Mesothelial cell of epicardium (in vitro differentiated cells): ENCODE results near the gene CADM4. TPM values are rescaled to one million over a fixed set of nuclear protein-coding genes. Genes with fewer than 3 reads are reported as not detected.

ENCODE experiments used
- DNase-seq, 2 experiments: peaks; one replicate each; pipeline ENCODE4 v3.0.0; 2021; ENCODE audit warnings: low spot score in 2 of 2; ENCODE audit not compliant: unreplicated experiment in 2 of 2
- H3K27ac Mint-ChIP-seq: 2 replicates; pipeline ENCODE4 v1.8.0; 2021; ENCODE audit warnings: mixed read lengths
- H3K27me3 Mint-ChIP-seq: 2 replicates; pipeline ENCODE4 v1.8.0; 2021; ENCODE audit warnings: low read depth, mixed read lengths
- H3K36me3 Mint-ChIP-seq: 2 replicates; pipeline ENCODE4 v1.8.0; 2021; ENCODE audit warnings: mixed read lengths
- H3K4me1 Mint-ChIP-seq: 2 replicates; pipeline ENCODE4 v1.8.0; 2021; ENCODE audit warnings: mixed read lengths
- H3K4me3 Mint-ChIP-seq: 2 replicates; pipeline ENCODE4 v1.8.0; 2021; ENCODE audit warnings: mild to moderate bottlenecking, moderate library complexity, mixed read lengths
- H3K9me3 Mint-ChIP-seq: 2 replicates; pipeline ENCODE4 v1.8.0; 2021; ENCODE audit warnings: mixed read lengths
- CTCF ChIP-seq: fragments of 200-600 bp; sonication (generic); IDR thresholded peaks from one replicate; pipeline ENCODE4 v1.5.0; 2021; ENCODE audit warnings: antibody characterized with exemption; ENCODE audit not compliant: unreplicated experiment
- total RNA-seq: library from RNA; stranded (reverse); gene quantifications from 3 replicates; pipeline ENCODE4 v1.2.1, GENCODE V29; 2021

CADM4 gene
- total RNA-seq, 1 donor from 2014 or later: 47.1 TPM

GRCh38 chr19:43660301-43660970 is 20.8 kb upstream of the CADM4 start:
- Mint-ChIP-seq H3K4me1 (no peaks in the 10 kb centered on the region), H3K27me3 (no peaks in the 10 kb centered on the region), H3K27ac (no peak overlapping the region), H3K9me3 (peaks cover 10% of the 10 kb centered on the region), H3K36me3 (peaks cover 66% of the 10 kb centered on the region), H3K4me3 (no peak overlapping the region)
- DNase-seq: no peak
- TF ChIP-seq CTCF: no peak

DNA sequence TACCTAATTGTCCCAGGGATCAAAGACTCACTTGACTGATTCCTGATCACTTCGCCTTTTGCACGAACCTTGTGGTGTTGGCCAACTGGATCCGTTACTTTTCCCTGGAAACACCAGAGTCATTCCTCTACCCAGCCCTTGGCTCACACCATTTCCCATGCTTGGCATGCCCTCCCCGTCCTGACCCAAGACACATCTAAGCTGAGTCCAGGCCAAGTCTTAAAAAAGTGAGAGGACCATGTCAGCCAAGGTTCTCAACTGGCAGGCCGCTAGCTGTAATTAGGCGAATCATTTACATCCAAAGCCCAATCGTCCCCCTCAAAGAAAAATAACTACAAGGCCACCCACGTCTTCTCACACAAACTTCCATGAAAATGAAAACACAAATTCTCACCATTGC is 18.8 kb upstream of the CADM4 start:
- Mint-ChIP-seq H3K4me3 (no peak overlapping the region), H3K27me3 (no peaks in the 10 kb centered on the region), H3K27ac (no peak overlapping the region), H3K9me3 (peaks cover 10% of the 10 kb centered on the region), H3K36me3 (peaks cover 59% of the 10 kb centered on the region), H3K4me1 (no peaks in the 10 kb centered on the region)
- TF ChIP-seq CTCF: no peak
- DNase-seq: no peak

- no peak for DNase-seq
- Mint-ChIP-seq H3K4me3 (no peak overlapping the region), H3K9me3 (peaks cover 10% of the 10 kb centered on the region), H3K36me3 (peaks cover 62% of the 10 kb centered on the region), H3K27ac (no peak overlapping the region), H3K27me3 (no peaks in the 10 kb centered on the region), H3K4me1 (no peaks in the 10 kb centered on the region)
- TF ChIP-seq CTCF: no peak
Observed at GRCh38 chr19:43658001-43658400, 18.4 kb upstream of the CADM4 start.

DNA sequence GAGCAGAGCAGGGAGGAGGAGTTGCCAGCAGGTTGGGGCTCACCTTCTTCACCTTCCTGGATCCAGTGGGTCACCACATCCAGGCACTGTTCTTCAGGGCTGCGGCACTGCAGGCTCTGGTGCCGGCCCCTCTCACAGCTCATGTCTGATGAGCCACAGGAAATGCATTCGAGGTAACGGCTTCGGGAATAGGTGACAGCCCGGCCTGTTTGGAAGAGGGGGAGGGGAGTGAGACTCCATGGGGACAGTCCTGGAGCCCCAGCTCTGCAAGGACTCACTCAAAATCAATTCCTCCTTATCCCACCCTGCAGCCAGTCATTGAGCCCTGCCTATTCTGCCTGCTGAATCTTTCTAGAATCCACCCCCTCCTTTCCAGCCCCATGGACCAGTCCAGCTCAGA is 16.8 kb upstream of the CADM4 start:
- Mint-ChIP-seq H3K36me3 (peaks cover 57% of the 10 kb centered on the region), H3K4me3 (no peak overlapping the region), H3K4me1 (no peaks in the 10 kb centered on the region), H3K27me3 (no peaks in the 10 kb centered on the region), H3K9me3 (peaks cover 10% of the 10 kb centered on the region), H3K27ac (no peak overlapping the region)
- DNase-seq: no peak
- no peak for TF ChIP-seq CTCF

- Mint-ChIP-seq H3K4me1 (no peaks in the 10 kb centered on the region), H3K27ac (no peak overlapping the region), H3K4me3 (no peak overlapping the region), H3K36me3 (peaks cover 41% of the 10 kb centered on the region), H3K9me3 (peaks cover 3% of the 10 kb centered on the region), H3K27me3 (no peaks in the 10 kb centered on the region)
- no peak for TF ChIP-seq CTCF
- no peak for DNase-seq
Observed at GRCh38 chr19:43652546-43652874, 12.9 kb upstream of the CADM4 start.
